Neural progenitor cell (in vitro differentiated cells): Measurements from ENCODE around the gene KMT2E. TPM values are rescaled to one million over a fixed set of nuclear protein-coding genes. Genes with fewer than 3 reads are reported as not detected.

Experiments
- DNase-seq: peaks from one replicate; pipeline ENCODE4 v3.0.0-alpha.2; 2016; ENCODE audit warnings: low spot score
- H2AFZ ChIP-seq: fragments of 200-600 bp; sonication (generic); replicated peaks from 2 replicates; pipeline ENCODE4 v1.6.1; 2016; ENCODE audit warnings: antibody characterized with exemption
- H3F3A ChIP-seq: fragments of 200-600 bp; sonication (generic); 2 replicates; pipeline ENCODE4 v1.6.1; 2016; ENCODE audit warnings: antibody characterized with exemption, low read depth
- H3K27ac ChIP-seq: fragments of 200-600 bp; sonication (generic); 2 replicates; pipeline ENCODE4 v1.5.1; 2016; ENCODE audit warnings: mild to moderate bottlenecking
- H3K27me3 ChIP-seq: fragments of 200-600 bp; sonication (generic); 2 replicates; pipeline ENCODE4 v1.6.1; 2016; ENCODE audit warnings: mild to moderate bottlenecking, moderate library complexity
- H3K36me3 ChIP-seq: fragments of 200-600 bp; sonication (generic); 2 replicates; pipeline ENCODE4 v1.5.1; 2016
- H3K4me1 ChIP-seq: fragments of 200-600 bp; sonication (generic); 2 replicates; pipeline ENCODE4 v1.6.1; 2016; ENCODE audit warnings: mixed run types
- H3K4me2 ChIP-seq: fragments of 200-600 bp; sonication (generic); 2 replicates; pipeline ENCODE4 v1.6.1; 2016
- H3K4me3 ChIP-seq: fragments of 200-600 bp; sonication (generic); 2 replicates; pipeline ENCODE4 v1.5.1; 2016
- H3K79me2 ChIP-seq: fragments of 200-600 bp; sonication (generic); 2 replicates; pipeline ENCODE4 v1.6.1; 2016; ENCODE audit warnings: low read depth
- H3K9ac ChIP-seq: fragments of 200-600 bp; sonication (generic); 2 replicates; pipeline ENCODE4 v1.6.1; 2016
- H3K9me3 ChIP-seq: fragments of 200-600 bp; sonication (generic); 2 replicates; pipeline ENCODE4 v1.5.1; 2016; ENCODE audit warnings: low read depth
- H4K20me1 ChIP-seq: fragments of 200-600 bp; sonication (generic); 2 replicates; pipeline ENCODE4 v1.6.1; 2016; ENCODE audit warnings: low read depth
- H3K27ac Mint-ChIP-seq: 3 replicates; pipeline ENCODE4 v1.8.0; 2021; ENCODE audit warnings: mixed read lengths
- H3K27me3 Mint-ChIP-seq: 2 replicates; pipeline ENCODE4 v1.8.0; 2022; ENCODE audit warnings: low read depth, mild to moderate bottlenecking, inconsistent platforms, moderate library complexity, mixed read lengths; ENCODE audit not compliant: insufficient read depth
- H3K36me3 Mint-ChIP-seq: 3 replicates; pipeline ENCODE4 v1.8.0; 2021; ENCODE audit warnings: mixed read lengths
- H3K4me1 Mint-ChIP-seq: 3 replicates; pipeline ENCODE4 v1.8.0; 2021; ENCODE audit warnings: mixed read lengths
- H3K4me3 Mint-ChIP-seq: 3 replicates; pipeline ENCODE4 v1.8.0; 2021; ENCODE audit warnings: mild to moderate bottlenecking, moderate library complexity, mixed read lengths
- H3K9me3 Mint-ChIP-seq: 3 replicates; pipeline ENCODE4 v1.8.0; 2020; ENCODE audit warnings: mixed read lengths
- EZH2 ChIP-seq: fragments of 200-600 bp; sonication (generic); IDR thresholded peaks from 2 replicates; pipeline ENCODE4 v1.6.1; 2017; ENCODE audit warnings: antibody characterized with exemption, mild to moderate bottlenecking, moderate library complexity
- EZH2phosphoT487 ChIP-seq: fragments of 200-600 bp; sonication (generic); IDR thresholded peaks from 2 replicates; pipeline ENCODE4 v1.6.1; 2017; ENCODE audit warnings: antibody characterized with exemption
- total RNA-seq: library from RNA; depleted of rRNA; stranded (reverse); fragments of >200 nt; gene quantifications from 2 replicates; pipeline ENCODE4 v1.2.3, GENCODE V29; 2015; ENCODE audit warnings: low replicate concordance
- TF ChIP-seq, protein P1 (sequence below): fragments of 200-600 bp; sonication (generic); IDR thresholded peaks from 2 replicates; pipeline ENCODE4 v1.5.1; 2017; ENCODE audit warnings: antibody characterized with exemption, mild to moderate bottlenecking

The KMT2E gene
- total RNA-seq, 1 donor from 2014 or later, result 124 TPM

DNA sequence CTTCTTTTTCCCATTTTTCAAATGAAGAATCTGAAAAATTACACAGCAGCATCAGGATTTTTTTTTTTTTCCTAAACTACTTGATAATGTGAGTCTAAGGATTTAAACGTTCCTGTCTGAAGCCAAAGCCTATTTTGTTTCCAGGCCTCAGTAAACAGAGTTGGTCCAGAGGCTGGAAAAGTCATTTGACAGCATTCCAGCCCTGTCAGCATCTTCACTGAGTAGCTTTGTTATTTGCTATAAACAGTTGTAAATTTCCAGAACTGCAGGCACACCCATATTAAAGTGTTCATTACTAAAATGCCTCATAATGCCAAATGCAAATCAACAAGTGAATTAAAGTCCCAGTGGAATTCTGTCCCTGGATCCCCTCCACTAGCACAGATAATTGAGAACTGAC lies 35.5 kb upstream of the KMT2E start:
- H2AFZ ChIP-seq, result no peak overlapping the region
- H3K4me1 Mint-ChIP-seq, result peaks cover 84% of the 10 kb centered on the region
- H3F3A ChIP-seq, result peaks cover 45% of the 10 kb centered on the region
- peaks cover 6% of the 10 kb centered on the region for H3K27me3 Mint-ChIP-seq
- peaks cover 46% of the 10 kb centered on the region for H4K20me1 ChIP-seq
- TF ChIP-seq EZH2phosphoT487, result no peak
- TF ChIP-seq, protein P1, sequence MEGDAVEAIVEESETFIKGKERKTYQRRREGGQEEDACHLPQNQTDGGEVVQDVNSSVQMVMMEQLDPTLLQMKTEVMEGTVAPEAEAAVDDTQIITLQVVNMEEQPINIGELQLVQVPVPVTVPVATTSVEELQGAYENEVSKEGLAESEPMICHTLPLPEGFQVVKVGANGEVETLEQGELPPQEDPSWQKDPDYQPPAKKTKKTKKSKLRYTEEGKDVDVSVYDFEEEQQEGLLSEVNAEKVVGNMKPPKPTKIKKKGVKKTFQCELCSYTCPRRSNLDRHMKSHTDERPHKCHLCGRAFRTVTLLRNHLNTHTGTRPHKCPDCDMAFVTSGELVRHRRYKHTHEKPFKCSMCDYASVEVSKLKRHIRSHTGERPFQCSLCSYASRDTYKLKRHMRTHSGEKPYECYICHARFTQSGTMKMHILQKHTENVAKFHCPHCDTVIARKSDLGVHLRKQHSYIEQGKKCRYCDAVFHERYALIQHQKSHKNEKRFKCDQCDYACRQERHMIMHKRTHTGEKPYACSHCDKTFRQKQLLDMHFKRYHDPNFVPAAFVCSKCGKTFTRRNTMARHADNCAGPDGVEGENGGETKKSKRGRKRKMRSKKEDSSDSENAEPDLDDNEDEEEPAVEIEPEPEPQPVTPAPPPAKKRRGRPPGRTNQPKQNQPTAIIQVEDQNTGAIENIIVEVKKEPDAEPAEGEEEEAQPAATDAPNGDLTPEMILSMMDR, result no peak
- TF ChIP-seq EZH2, result no peak
- H3K27ac Mint-ChIP-seq, result peak overlapping the region; percentile 93
- peaks cover 24% of the 10 kb centered on the region for H3K36me3 Mint-ChIP-seq
- peak overlapping the region; percentile 76 for H3K4me3 Mint-ChIP-seq
- H3K4me3 ChIP-seq, result no peak overlapping the region
- peaks cover 26% of the 10 kb centered on the region for H3K4me1 ChIP-seq
- H3K9me3 ChIP-seq, result no peaks in the 10 kb centered on the region
- H3K9ac ChIP-seq, result no peak overlapping the region
- H3K36me3 ChIP-seq, result no peaks in the 10 kb centered on the region
- no peaks in the 10 kb centered on the region for H3K9me3 Mint-ChIP-seq
- peaks cover 48% of the 10 kb centered on the region for H3K79me2 ChIP-seq
- H3K27me3 ChIP-seq, result no peaks in the 10 kb centered on the region
- peak overlapping the region; percentile 46 for H3K4me2 ChIP-seq
- DNase-seq, result no peak
- H3K27ac ChIP-seq, result peak overlapping the region; percentile 3

DNA sequence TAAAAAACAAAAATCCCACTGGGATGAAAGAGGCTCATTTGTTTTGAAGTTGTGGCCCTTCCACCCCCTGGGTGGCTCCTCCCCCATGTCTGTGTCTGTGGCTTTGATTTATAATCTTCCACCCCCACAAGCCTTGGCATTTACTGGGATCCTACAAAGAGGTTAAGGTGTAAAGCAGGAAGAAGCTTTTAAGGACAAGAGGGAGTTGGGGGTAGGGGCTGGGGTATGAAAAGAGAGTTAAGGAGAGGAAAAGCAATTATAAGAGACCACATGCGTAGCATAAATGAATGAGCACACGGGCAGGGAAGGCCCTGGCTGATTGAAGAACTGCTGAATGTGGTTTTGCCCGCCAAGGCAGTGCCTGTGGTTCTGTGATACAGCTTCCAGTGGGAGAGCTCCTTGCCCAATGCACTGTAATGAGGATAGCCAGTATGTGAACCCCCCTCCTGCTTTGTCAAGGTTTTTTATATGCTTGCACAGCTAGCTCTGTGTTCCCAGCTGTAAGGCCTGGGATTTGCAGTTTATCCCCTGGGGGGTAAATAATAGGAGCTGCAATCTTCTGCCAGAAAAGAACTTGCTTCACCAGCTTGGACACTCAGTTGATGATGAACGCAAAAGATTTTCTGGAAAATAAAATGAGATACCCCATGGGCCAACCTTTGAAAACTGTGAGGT lies 34.7 kb upstream of the KMT2E start:
- Mint-ChIP-seq H3K27me3 (peaks cover 6% of the 10 kb centered on the region), H3K27ac (peak overlapping the region; percentile 93), H3K4me3 (peak overlapping the region; percentile 76), H3K4me1 (peaks cover 81% of the 10 kb centered on the region), H3K36me3 (peaks cover 17% of the 10 kb centered on the region), H3K9me3 (no peaks in the 10 kb centered on the region)
- Histone ChIP-seq H3K27ac (peak overlapping the region; percentile 3), H3K36me3 (no peaks in the 10 kb centered on the region), H3K4me1 (peaks cover 26% of the 10 kb centered on the region), H2AFZ (no peak overlapping the region), H3K9me3 (no peaks in the 10 kb centered on the region), H3K4me3 (no peak overlapping the region), H4K20me1 (peaks cover 46% of the 10 kb centered on the region), H3F3A (peaks cover 54% of the 10 kb centered on the region), H3K79me2 (peaks cover 50% of the 10 kb centered on the region), H3K4me2 (peak overlapping the region; percentile 46), H3K9ac (no peak overlapping the region), H3K27me3 (no peaks in the 10 kb centered on the region)
- TF ChIP-seq EZH2 (no peak), EZH2phosphoT487 (no peak)
- TF ChIP-seq, protein P1, result no peak
- DNase-seq, result peak; percentile 55

DNA sequence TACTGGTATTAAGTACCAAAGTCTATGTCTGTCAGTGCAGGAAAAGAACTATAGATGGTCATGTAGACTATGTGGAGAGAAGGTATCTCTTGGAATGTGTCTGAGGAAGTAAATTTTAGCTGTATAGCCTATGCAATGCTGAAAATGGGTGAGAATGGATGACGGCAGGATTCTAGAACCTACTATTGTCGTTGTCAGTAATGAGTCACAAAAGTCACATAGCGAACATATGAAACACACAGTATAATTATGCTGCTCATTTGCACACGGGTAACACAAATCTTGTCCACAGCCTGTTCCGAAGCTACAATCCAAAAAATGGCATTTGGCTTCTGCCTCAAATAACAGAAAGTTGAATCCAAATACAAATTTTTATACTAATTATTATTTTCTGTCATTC lies 33.6 kb upstream of the KMT2E start:
- H3K4me2 ChIP-seq, result no peak overlapping the region
- Mint-ChIP-seq H3K9me3 (no peaks in the 10 kb centered on the region), H3K27me3 (peaks cover 4% of the 10 kb centered on the region), H3K4me1 (peaks cover 90% of the 10 kb centered on the region), H3K4me3 (peak overlapping the region; percentile 76), H3K36me3 (peaks cover 15% of the 10 kb centered on the region), H3K27ac (peak overlapping the region; percentile 67)
- DNase-seq, result no peak
- no peaks in the 10 kb centered on the region for H3K9me3 ChIP-seq
- no peaks in the 10 kb centered on the region for H3K36me3 ChIP-seq
- TF ChIP-seq EZH2, result no peak
- no peak for TF ChIP-seq EZH2phosphoT487
- TF ChIP-seq, protein P1, result no peak
- no peak overlapping the region for H3K4me3 ChIP-seq
- no peaks in the 10 kb centered on the region for H3K27me3 ChIP-seq
- no peak overlapping the region for H3K9ac ChIP-seq
- H3K79me2 ChIP-seq, result peaks cover 50% of the 10 kb centered on the region
- peaks cover 26% of the 10 kb centered on the region for H3K4me1 ChIP-seq
- peaks cover 46% of the 10 kb centered on the region for H4K20me1 ChIP-seq
- H2AFZ ChIP-seq, result no peak overlapping the region
- H3K27ac ChIP-seq, result no peak overlapping the region
- H3F3A ChIP-seq, result peaks cover 65% of the 10 kb centered on the region
